GM08714 (cell line): ENCODE data around the gene CNPPD1.
A peak's percentile ranks its signal among the peaks of the same experiment; 100 is the strongest.

ENCODE experiments used
- H3K4me3 ChIP-seq: fragments of 200-500 bp; sonication (Bioruptor generic); 2 replicates; pipeline ENCODE4 v1.5.1; 2014; ENCODE audit warnings: mild to moderate bottlenecking, low read length, inconsistent platforms
- ZNF274 ChIP-seq: IDR thresholded peaks from 2 replicates; pipeline ENCODE4 v1.6.1; 2012; ENCODE audit warnings: mild to moderate bottlenecking, low read depth, low read length

CNPPD1 gene

GRCh38 chr2:219177552-219178376 is 1.0 kb upstream of the CNPPD1 start, which contains the start of gene RETREG2:
Gene RETREG2, plus strand, starts transcription at chr2:219178275. Its CDS starts 78 bp downstream, at chr2:219178353.
- no peak for TF ChIP-seq ZNF274

GRCh38 chr2:219175928-219176817 is 552 bp downstream of the CNPPD1 start:
- peak overlapping the region; percentile 68 for H3K4me3 ChIP-seq
- TF ChIP-seq ZNF274, result no peak

More at GRCh38 chr2:219177552-219178376, 1.0 kb upstream of the CNPPD1 start, which contains the start of gene RETREG2:
- peak within 1 kb of the TSS; percentile 68 for H3K4me3 ChIP-seq

GRCh38 chr2:219175486-219175885 is 1.2 kb downstream of the CNPPD1 start:
- H3K4me3 ChIP-seq, result no peak overlapping the region; the same call in 1 of the 2 replicates
- TF ChIP-seq ZNF274, result no peak

- H3K4me3 ChIP-seq, result no peak overlapping the region
- TF ChIP-seq ZNF274, result no peak
Observed at GRCh38 chr2:219174801-219175200, 1.9 kb downstream of the CNPPD1 start.

- no peak for TF ChIP-seq ZNF274
Observed at GRCh38 chr2:219174146-219174545, 2.6 kb downstream of the CNPPD1 start.

DNA sequence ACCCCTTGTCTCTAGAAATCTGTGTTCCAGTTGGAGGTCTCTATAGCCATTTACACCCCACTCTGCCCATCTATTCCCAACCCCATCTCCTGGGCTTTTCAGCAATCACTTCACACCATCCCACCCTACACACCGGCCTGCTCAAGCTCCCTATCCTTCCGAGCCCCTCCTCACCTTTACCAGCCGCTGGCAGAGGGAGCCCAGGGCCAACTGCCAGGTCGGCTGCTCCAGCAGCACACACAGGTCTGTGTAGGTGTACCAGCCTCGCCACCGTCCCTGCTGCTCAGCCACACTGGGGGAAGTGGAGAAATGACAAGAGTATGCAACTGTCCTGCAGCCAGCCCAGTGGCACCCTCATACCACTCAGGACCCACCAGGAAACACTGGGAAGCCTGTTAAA is 3.5 kb downstream of the CNPPD1 start:
- H3K4me3 ChIP-seq, result no peak overlapping the region

More at GRCh38 chr2:219174146-219174545, 2.6 kb downstream of the CNPPD1 start:
- no peak overlapping the region for H3K4me3 ChIP-seq

GRCh38 chr2:219172231-219173154 is 4.2 kb downstream of the CNPPD1 start:
- no peak for TF ChIP-seq ZNF274
- no peak overlapping the region for H3K4me3 ChIP-seq

More for the DNA sequence above, 3.5 kb downstream of the CNPPD1 start:
- TF ChIP-seq ZNF274, result no peak

GRCh38 chr2:219171231-219171651 is 5.5 kb downstream of the CNPPD1 start:
- no peak for TF ChIP-seq ZNF274
- H3K4me3 ChIP-seq, result no peak overlapping the region

DNA sequence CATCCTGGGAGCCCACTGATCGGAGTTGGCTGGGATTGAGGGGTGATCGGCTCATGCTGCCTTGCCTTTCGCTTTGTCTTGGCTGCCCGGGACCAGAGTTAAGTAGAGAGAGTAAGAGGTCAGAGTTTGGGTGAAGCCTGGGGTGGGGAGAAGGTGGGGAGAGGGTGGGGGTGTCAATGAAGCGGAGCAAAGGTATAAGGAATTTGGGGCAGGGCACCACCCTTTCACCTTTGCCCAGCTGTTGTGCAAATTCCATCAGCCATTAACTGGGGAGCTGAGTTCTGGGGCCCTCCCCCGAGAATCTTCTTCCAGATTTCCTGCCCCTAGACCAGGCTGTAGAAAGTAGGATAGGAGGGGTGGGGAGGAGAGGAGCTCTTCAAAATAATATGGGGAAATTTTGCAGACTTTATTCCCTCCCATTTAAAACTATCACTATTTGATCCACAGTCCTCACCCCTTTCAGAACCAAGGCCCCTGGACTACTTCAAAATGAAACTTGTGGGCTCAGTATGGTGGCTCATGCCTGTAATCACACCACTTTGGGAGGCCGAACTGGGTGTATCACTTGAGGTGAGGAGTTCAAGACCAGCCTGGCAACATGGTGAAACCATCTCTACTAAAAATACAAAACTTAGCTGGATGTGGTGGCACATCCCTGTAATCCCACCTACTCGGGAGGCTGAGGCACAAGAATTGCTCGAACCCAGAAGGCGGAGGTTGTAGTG is 6.6 kb downstream of the CNPPD1 start, which contains the start of gene SLC23A3:
SLC23A3 (minus strand) TSS at position 100 of the 725 bp plus-strand sequence; CDS start at position 55, 45 bp downstream.
- TF ChIP-seq ZNF274, result no peak
- H3K4me3 ChIP-seq, result no peak within 1 kb of the TSS

DNA sequence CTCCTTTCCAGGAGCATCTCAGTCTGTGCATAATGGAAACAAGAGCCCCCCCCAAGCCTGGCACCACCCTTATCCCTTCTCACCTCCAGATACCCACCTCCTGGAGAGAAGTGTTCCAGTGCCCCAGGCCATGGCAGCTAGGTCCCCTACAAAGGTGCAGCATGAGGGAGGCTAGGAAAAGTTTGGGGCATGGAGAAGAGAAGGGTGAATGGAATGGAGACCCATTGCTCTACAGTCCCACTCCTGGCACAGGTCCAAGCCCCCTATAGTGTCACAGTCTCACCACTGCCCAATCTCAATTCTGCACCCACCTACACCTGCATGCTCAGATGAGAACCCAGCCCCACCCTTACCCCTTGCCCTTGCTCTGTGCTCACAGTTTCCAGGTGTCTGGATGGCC is 7.8 kb downstream of the CNPPD1 start:
- H3K4me3 ChIP-seq, result no peak overlapping the region
- TF ChIP-seq ZNF274, result no peak

DNA sequence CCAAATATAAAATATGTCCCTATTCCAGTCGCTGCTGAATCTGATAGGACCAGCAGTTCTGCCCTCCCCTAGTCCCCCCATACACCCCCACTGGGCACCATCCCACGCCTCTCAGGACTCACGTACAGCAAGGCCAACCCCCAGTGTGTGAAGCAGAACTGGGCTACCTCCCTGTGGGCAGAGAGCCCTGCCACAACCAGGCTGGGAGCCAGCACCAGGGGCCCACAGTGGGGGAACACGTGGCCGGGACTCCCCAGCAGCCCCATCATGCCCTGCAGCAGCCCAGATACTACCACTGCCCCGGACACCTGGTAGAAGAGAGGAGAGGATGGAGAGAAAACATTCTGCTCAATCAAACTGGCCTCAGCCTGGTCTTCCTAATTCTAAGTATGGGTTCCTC is 8.2 kb downstream of the CNPPD1 start:
- H3K4me3 ChIP-seq, result no peak overlapping the region
- no peak for TF ChIP-seq ZNF274

- no peak for TF ChIP-seq ZNF274
- H3K4me3 ChIP-seq, result no peak overlapping the region
Observed at GRCh38 chr2:219167997-219168396, 8.7 kb downstream of the CNPPD1 start.
